Keratinocyte (primary cell): Measurements from ENCODE around the gene CMPK2. TPM values are rescaled to one million over a fixed set of nuclear protein-coding genes. Genes with fewer than 3 reads are reported as not detected.

ENCODE experiments used
- DNase-seq: peaks from one replicate; pipeline ENCODE4 v3.0.0-alpha.2; 2011; ENCODE audit warnings: low read depth, missing footprints, low spot score
- FAIRE-seq: peaks from 2 replicates; lab custom pipeline; 2011; peaks lifted over from hg19 to GRCh38; lab: Jason Lieb, UNC
- H2AFZ ChIP-seq: 2 replicates; pipeline ENCODE4 v1.6.0; 2012; ENCODE audit warnings: low read length, control low read depth, inconsistent platforms; ENCODE audit not compliant: control insufficient read depth
- H3K27ac ChIP-seq: 2 replicates; pipeline ENCODE4 v1.5.1; 2011; ENCODE audit warnings: low read length; ENCODE audit not compliant: control insufficient read depth, insufficient read depth
- H3K27me3 ChIP-seq: 3 replicates; pipeline ENCODE4 v1.6.0; 2011; ENCODE audit warnings: low read length; ENCODE audit not compliant: control insufficient read depth, insufficient read depth; ENCODE audit errors: extremely low read depth
- H3K36me3 ChIP-seq, 2 experiments: 2 replicates in 1 of 2; 3 replicates in 1 of 2; pipeline ENCODE4 v1.5.1; 2011; ENCODE audit warnings: low read length in 2 of 2, mild to moderate bottlenecking in 1 of 2; ENCODE audit not compliant: control insufficient read depth in 2 of 2, insufficient read depth in 2 of 2; ENCODE audit errors: extremely low read depth in 1 of 2
- H3K4me1 ChIP-seq: 3 replicates; pipeline ENCODE4 v1.5.1; 2011; ENCODE audit warnings: low read length; ENCODE audit not compliant: control insufficient read depth, insufficient read depth; ENCODE audit errors: extremely low read depth
- H3K4me2 ChIP-seq: 3 replicates; pipeline ENCODE4 v1.6.0; 2011; ENCODE audit warnings: low read depth, low read length; ENCODE audit not compliant: control insufficient read depth, insufficient read depth; ENCODE audit errors: extremely low read depth
- H3K4me3 ChIP-seq, 3 experiments: fragments of 200-600 bp in 1 of 3; sonication (generic) in 1 of 3; 2 replicates in 2 of 3; 3 replicates in 1 of 3; pipeline ENCODE4 v1.5.1; 2011 to 2016; ENCODE audit warnings: low read length in 3 of 3, mild to moderate bottlenecking in 3 of 3, control low read depth in 2 of 3, inconsistent platforms in 1 of 3, low read depth in 1 of 3, mixed read lengths in 1 of 3, mixed run types in 1 of 3, moderate library complexity in 1 of 3; ENCODE audit not compliant: control insufficient read depth in 2 of 3, insufficient read depth in 2 of 3; ENCODE audit errors: extremely low read depth in 1 of 3
- H3K79me2 ChIP-seq: 2 replicates; pipeline ENCODE4 v1.6.0; 2012; ENCODE audit warnings: low read length; ENCODE audit not compliant: control insufficient read depth, insufficient read depth
- H3K9ac ChIP-seq: 3 replicates; pipeline ENCODE4 v1.6.0; 2011; ENCODE audit warnings: low read length; ENCODE audit not compliant: control insufficient read depth, insufficient read depth; ENCODE audit errors: extremely low read depth
- H3K9me1 ChIP-seq: 3 replicates; pipeline ENCODE4 v1.6.0; 2011; ENCODE audit warnings: low read length; ENCODE audit not compliant: control insufficient read depth, insufficient read depth; ENCODE audit errors: extremely low read depth
- H3K9me3 ChIP-seq: 2 replicates; pipeline ENCODE4 v1.5.1; 2012; ENCODE audit warnings: low read depth, low read length; ENCODE audit not compliant: control insufficient read depth
- H4K20me1 ChIP-seq: 3 replicates; pipeline ENCODE4 v1.6.0; 2011; ENCODE audit warnings: low read length; ENCODE audit not compliant: control insufficient read depth, insufficient read depth; ENCODE audit errors: extremely low read depth
- CTCF ChIP-seq, 3 experiments: IDR thresholded peaks in 1 of 3; conservative IDR thresholded peaks in 1 of 3; optimal IDR thresholded peaks in 1 of 3; 2 replicates in 2 of 3; 3 replicates in 1 of 3; pipeline versions ENCODE3 to v1.5.1; 2011; ENCODE audit warnings: low read length in 3 of 3, mild to moderate bottlenecking in 3 of 3, moderate library complexity in 2 of 3, control low read depth in 1 of 3, inconsistent platforms in 1 of 3; ENCODE audit not compliant: insufficient read depth in 2 of 3; ENCODE audit errors: extremely low read depth in 1 of 3
- EZH2 ChIP-seq: IDR thresholded peaks from one replicate; pipeline ENCODE4 v1.6.1; 2012; ENCODE audit warnings: inconsistent platforms, mild to moderate bottlenecking, low read length, moderate library complexity
- dilution Hi-C: fragments of 300-500 bp; cut with MboI; formaldehyde crosslinking; loops from one replicate; pipeline ENCODE4 v1.7.0; 2020; ENCODE audit warnings: low sequenced_read_pairs; ENCODE audit not compliant: extremely low pct_ligation_motif_present
- polyA plus RNA-seq, 5 experiments: library from polyadenylated mRNA; depleted of rRNA in 3 of 5; stranded (reverse) in 3 of 5; stranded (forward) in 1 of 5; unstranded in 1 of 5; fragments of >200 nt; gene quantifications; 1 replicate in 1 of 5; 2 replicates in 3 of 5; 3 replicates in 1 of 5; pipeline versions ENCODE4 v1.2.1 to v1.2.3, GENCODE V29; 2011 to 2012; ENCODE audit warnings: missing spikeins in 2 of 5, low read depth in 1 of 5, low replicate concordance in 1 of 5

The CMPK2 gene
- polyA plus RNA-seq, 1 donor (not counting 4 experiments of a cell fraction or from before 2014, with no cell fraction given) = 1.5 TPM

DNA sequence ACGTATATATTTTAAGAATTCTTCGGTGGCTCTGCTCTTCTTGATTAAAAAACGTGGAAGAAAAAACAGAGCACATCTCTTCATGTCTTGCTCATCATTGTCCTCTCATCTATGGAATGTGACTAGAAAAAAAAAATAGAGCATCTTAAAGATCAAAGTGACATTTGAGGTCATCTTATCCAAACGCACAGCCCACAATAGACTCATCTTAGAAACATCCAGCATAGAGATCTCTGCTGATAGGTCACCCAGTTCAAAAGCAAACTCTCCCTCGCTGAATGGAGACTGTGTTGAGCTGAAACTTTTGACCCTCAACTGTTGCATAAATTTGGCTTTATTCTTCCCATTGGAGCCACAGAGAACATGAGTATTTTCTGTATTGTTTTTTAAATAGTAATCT is 65.2 kb downstream of the CMPK2 start:
- dilution Hi-C loops = no loop called here

More for the DNA sequence above, 65.2 kb downstream of the CMPK2 start:
- DNase-seq = no peak
- Histone ChIP-seq H3K9ac (no peak overlapping the region), H3K4me1 (no peaks in the 10 kb centered on the region), H3K4me3 (no peak overlapping the region), H3K27ac (no peak overlapping the region), H3K9me1 (no peaks in the 10 kb centered on the region), H3K4me2 (no peak overlapping the region), H4K20me1 (no peaks in the 10 kb centered on the region), H2AFZ (no peak overlapping the region), H3K36me3 (no peaks in the 10 kb centered on the region), H3K9me3 (no peaks in the 10 kb centered on the region), H3K27me3 (no peaks in the 10 kb centered on the region), H3K79me2 (no peaks in the 10 kb centered on the region)
- TF ChIP-seq EZH2 = no peak
- TF ChIP-seq CTCF (optimal IDR thresholded peaks at IDR 0.05 in 1 of 3, IDR thresholded peaks at IDR 0.05 in 1 of 3, conservative IDR thresholded peaks at IDR 0.05 in 1 of 3; ENCODE audit: extremely low read depth in 1 of 3, insufficient read depth in 2 of 3, low read length in 3 of 3) = no peak
- no peak for FAIRE-seq

Other genes starting within 250 kb of the CMPK2 start
- gene RSAD2, start 11.9 kb upstream of the CMPK2 start, polyA plus RNA-seq = 1.7 to 2.2 TPM (median 2.0 TPM) in 3 replicates
- gene RNF144A, start 51.5 kb upstream of the CMPK2 start, polyA plus RNA-seq = 1.1 to 1.4 TPM (median 1.3 TPM) in 3 replicates